8988T (cell line): Measurements from ENCODE around the gene CFAP57.
"Not testable (repeated sequence)": the region's sequence is repeated elsewhere in the genome, so short reads cannot be mapped to it uniquely, and the experiment has no call there.

Source experiments
- DNase-seq: peaks from one replicate; pipeline ENCODE4 v3.0.0; 2011

CFAP57 gene

GRCh38 chr1:43171876-43172526 is at the start of gene CFAP57, which contains the start of gene EBNA1BP2:
Gene CFAP57, plus strand, starts transcription at chr1:43172330. Its CDS starts 424 bp downstream, at chr1:43172754.
Gene EBNA1BP2, minus strand, starts transcription at chr1:43172290. Its CDS starts 172 bp downstream, at chr1:43172118.
- DNase-seq = peak; percentile 55

GRCh38 chr1:43123031-43123430 is 49.1 kb upstream of the CFAP57 start:
- DNase-seq = no peak

DNA sequence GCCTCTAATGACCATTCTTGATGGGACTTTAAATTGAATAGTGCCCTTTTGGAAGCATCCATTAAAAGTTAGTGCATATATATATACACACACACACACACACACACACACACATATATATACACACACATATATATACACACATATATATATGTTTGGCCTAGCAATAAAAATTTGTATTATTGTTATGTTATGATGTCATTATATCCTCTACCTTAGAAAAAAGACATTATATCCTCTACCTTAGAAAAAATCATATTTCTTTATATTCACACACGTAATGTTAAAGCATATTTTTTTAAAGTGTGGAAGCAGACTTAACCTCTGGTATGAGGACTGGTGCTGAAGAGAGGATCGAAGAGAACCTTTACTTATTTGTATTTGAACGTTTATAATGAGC is 43.3 kb upstream of the CFAP57 start:
- no peak for DNase-seq

DNA sequence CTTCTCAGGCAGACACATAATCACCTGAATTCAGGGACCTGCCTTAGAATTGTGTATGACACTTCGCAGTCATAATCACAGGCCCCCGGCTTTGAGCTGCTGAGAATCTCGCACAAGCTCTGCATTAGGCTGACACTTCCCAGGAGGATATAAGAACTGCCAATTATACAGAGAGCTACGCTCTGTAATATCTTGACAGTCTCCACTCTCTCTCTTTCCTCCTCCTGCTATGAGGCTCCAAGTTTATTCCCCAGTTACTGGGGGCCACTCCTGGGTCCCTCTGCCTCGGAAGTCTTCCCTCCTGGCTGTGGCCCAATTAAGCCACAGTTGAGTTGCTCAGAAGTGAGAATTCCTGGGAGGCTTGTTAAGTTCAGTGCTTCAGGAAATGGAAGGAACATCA is 42.7 kb upstream of the CFAP57 start:
- no peak for DNase-seq

- no peak for DNase-seq
These were observed 38.1 kb upstream of the CFAP57 start for GRCh38 chr1:43134068-43134467.

GRCh38 chr1:43134640-43135039 is 37.5 kb upstream of the CFAP57 start:
- no peak for DNase-seq

DNA sequence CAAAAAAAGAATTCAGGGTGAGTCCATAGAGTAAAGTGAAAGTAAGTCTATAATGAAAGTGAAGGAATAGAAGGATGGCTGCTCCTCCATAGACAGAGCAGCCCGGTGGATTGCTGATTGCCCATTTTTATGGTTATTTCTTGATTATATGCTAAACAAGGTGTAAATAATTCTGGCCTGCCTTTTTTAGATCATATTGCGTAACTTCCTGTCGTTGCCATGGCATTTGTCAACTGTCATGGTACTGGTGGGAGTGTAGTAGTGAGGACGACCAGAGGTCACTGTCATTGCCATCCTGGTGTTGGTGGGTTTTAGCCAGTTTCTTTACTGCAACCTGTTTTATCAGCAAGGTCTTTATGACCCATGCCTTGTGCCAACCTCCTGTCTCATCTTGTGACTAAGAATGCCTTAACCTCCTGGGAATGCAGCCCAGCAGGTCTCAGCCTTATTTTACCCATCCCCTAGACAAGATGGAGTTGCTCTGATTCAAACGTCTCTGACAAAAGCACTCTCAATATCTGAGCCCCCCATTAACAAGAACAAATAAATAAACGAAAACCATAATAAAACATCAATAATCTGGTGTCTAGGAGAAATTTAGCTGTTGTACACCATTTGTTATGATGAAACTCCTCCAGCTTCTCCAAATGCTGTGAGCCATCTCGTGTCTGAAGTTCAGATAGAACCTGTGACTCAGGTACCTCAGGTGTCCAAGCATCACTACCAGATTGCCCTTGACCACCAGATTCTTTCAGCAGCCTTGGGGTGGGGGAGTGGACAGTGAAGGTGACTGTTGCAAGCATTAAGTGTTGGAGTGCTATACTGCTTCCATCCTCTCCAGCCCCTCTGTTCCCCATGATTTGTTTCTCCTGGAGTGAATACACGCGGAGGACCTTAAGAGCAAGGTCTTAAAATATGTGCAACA is 36.0 kb upstream of the CFAP57 start:
- DNase-seq = no peak

DNA sequence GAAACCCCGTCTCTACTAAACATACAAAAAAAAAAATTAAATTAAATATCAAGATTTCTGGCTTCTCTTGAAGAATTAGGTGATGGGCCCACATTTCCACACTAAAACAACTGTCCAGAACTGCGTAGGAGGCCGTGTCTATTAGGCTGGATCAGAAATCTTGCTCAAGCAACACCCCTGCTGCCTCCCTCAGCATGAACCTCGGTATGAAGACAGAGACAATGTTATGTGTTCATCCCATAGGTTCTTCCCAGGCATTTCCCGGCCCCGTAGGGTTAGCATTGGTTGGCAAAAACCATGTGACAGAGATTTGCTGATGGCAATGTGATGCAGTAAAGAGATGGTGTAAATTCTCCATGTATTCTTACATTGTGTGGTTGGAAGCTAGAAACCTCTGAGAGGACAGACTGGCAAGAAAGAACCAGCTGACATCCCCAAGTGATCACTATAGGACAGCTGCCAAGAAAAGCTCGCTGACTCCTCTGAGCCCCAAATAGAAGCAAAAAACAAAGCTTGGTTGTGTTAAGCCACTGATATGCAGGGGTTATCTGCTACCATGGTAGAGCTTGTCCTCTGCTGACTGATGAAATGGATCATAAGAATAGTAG is 34.6 kb upstream of the CFAP57 start:
- DNase-seq = no peak

DNA sequence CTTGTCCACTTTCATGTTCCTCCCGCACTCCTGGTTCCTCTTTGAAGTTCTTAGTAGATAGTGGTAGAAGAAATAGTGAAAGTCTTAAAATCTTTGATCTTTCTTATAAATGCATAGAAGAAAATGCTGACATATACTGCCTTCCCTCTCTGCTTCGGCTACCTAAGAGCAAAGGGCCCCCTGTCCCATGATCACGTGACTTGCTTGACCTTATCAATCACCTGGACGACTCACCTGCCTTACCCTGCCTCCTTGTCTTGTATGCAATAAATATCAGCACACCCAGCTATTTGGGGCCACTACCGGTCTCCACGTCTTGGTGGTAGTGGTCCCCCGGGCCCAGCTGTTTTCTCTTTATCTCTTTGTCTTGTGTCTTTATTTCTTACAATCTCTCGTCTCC is 32.8 kb upstream of the CFAP57 start:
- DNase-seq = not testable (repeated sequence)

DNA sequence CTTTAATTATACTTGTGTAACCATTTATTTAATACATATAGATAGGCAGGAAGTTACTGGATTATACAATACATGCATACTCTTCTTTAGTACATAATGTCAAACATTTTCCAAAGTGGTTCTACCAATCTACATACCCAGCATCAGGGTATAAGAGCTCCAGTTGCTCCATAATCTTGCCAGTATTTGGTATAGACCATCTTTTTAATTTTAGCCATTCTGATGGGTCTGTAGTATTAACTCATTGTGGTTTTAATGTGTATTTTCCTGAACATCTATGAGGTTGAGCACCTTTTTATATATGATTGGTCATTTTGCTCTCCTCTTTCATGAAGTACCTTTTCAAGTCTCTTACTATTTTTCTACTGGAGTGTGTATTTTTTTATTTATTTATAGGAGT is 32.1 kb upstream of the CFAP57 start:
- DNase-seq = no peak

- no peak for DNase-seq
These were observed 31.5 kb upstream of the CFAP57 start for GRCh38 chr1:43140583-43140982.

DNA sequence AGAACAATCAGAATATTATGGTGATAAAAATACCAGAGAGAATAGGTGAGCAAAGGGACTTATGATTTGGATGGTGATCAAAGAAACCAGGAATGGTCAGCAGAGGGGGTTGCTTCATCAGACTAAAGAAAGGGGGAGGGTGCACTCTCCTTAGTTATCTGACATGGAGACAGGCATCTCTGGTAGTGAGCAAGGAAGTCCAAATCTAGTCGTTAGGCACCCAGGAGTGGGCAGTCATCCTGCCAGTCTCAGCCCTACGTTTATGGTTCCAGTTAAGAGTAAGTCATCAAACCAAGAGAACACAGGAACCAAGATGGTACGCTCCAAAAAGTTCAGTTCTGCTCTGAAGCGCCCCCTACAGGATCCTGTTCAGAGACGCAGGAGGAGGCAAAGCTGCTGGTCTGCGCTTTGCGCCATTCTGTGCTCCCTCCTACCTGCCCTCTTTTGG is 28.7 kb upstream of the CFAP57 start:
- DNase-seq = peak; percentile 11

GRCh38 chr1:43144237-43144636 is 27.9 kb upstream of the CFAP57 start:
- no peak for DNase-seq

- DNase-seq = peak; percentile 35
These were observed 24.4 kb upstream of the CFAP57 start for GRCh38 chr1:43147625-43148327.

DNA sequence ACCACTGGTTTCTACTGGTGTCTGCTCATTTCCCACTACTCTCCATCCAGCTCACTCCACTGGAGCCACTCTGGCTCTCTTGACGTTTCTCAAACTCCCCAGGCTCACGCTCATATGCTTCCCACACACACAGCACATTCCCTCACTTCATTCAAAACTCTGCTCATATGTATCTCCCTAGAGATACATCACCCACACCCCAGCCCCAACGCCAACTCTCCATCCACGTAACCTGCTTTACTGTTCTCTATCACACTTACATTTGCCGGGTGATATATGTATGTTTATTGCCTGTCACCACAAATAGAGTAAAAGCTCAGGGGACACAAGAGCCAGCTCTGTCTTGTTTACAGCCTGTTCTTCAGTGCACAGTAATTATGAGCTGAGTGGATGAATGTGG is 22.2 kb upstream of the CFAP57 start:
- DNase-seq = no peak

GRCh38 chr1:43152866-43153265 is 19.3 kb upstream of the CFAP57 start:
- no peak for DNase-seq

DNA sequence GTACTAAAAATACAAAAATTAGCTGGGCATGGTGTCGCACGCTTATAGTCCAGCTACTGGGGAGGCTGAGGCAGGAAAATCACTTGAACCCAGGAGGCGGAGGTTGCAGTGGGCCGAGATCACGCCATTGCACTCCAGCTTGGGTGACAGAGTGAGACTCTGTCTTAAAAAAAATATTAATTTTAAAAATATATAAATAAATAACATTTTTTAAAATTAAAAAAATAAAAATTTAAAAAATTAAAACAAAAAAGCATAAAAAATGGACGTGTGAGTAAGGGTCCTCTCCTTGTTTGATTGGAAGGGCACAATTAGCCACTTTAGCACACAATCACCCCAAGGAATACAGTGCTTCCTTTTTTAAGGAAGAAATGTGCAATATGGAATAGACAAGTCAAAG is 18.7 kb upstream of the CFAP57 start:
- no peak for DNase-seq

GRCh38 chr1:43156026-43156425 is 16.1 kb upstream of the CFAP57 start:
- no peak for DNase-seq

- no peak for DNase-seq
These were observed 7.0 kb upstream of the CFAP57 start for GRCh38 chr1:43165162-43165561.

DNA sequence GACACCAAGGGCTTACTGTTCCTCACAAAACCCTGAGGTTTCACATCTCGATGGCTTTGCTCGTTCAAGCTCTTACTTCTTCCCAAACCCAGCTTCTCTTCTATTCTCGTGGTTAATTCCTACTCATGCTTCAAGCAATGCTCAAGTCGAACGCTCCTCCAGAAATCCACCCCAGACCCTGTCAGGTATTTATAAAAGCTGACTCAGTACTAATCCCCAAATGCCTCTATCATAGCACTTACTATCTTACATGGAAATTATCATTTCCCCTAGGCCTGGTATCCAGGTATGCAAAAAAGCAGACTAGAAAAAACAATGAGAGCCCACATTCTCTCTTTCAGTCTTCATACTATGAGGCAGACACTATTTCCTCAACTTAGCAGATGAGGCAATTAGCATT is 6.4 kb upstream of the CFAP57 start:
- no peak for DNase-seq

- no peak for DNase-seq
These were observed 736 bp upstream of the CFAP57 start for GRCh38 chr1:43171312-43171875.

DNA sequence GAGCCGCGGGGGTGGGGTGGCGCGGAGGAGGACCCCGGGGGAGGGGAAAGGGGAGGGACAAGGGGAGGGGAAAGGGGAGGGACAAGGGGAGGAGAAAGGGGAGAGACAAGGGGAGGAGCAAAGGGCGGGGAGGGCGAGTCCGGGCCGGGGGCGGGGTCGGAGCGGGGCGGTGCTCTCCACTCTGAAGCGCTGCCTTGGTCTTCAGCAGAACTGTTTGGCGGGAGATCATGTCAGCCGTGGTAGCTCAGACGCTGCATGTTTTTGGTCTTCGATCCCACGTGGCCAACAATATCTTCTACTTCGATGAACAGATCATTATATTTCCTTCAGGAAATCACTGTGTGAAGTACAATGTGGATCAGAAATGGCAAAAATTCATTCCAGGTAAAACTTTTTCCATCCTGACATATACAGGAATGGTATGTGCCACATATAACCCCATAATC is 420 bp downstream of the CFAP57 start:
- DNase-seq = peak; percentile 41

GRCh38 chr1:43174873-43175272 is 2.7 kb downstream of the CFAP57 start:
- no peak for DNase-seq
